Right ventricle myocardium superior (tissue), 1 donor: ENCODE results near the gene RPS6KA4. TPM values are rescaled to one million over a fixed set of nuclear protein-coding genes. Genes with fewer than 3 reads are reported as not detected.
"Not testable (repeated sequence)": the region's sequence is repeated elsewhere in the genome, so short reads cannot be mapped to it uniquely, and the experiment has no call there.

ENCODE experiments used
- ATAC-seq: fragments of 200-7000 bp; cut with Tn5 transposase; one replicate; pipeline ENCODE4 v1.9.1; 2020; ENCODE audit warnings: mild to moderate bottlenecking; ENCODE audit not compliant: poor library complexity
- DNase-seq: peaks from one replicate; pipeline ENCODE4 v3.0.0-alpha.2; 2020
- intact Hi-C: fragments of 100-400 bp; cut with DNase I; formaldehyde crosslinking; loops from one replicate; pipeline ENCODE4 v1.11.2; 2022
- total RNA-seq: library from RNA; stranded (reverse); fragmentation: NEBNext Ultra II Directional; extraction: Animal tissue kit (Norgen Biotek cat#: 25700); gene quantifications from one replicate; pipeline ENCODE4 v1.2.1, GENCODE V29; 2021
- donor health status: DM: no; HTN: yes; CAD: no; lungs with severe emphysema.

Gene RPS6KA4
- total RNA-seq, 1 donor from 2014 or later = 14.6 TPM

- intact Hi-C loops = no loop called here
- ATAC-seq (no peak), DNase-seq (no peak)
Observed at GRCh38 chr11:64323373-64323772, 35.6 kb upstream of the RPS6KA4 start.

GRCh38 chr11:64323984-64324383, 35.0 kb upstream of the RPS6KA4 start:
- DNase-seq, ATAC-seq, intact Hi-C loops: not testable (repeated sequence)

GRCh38 chr11:64324692-64325469, 34.1 kb upstream of the RPS6KA4 start:
- DNase-seq (no peak), ATAC-seq (no peak)
- intact Hi-C loops = no loop called here

- DNase-seq = no peak
- intact Hi-C loops = no loop called here
Observed at GRCh38 chr11:64327375-64327774, 31.6 kb upstream of the RPS6KA4 start.

GRCh38 chr11:64327993-64328392, 31.0 kb upstream of the RPS6KA4 start:
- ATAC-seq = no peak
- DNase-seq = no peak
- intact Hi-C loops = no loop called here

More at GRCh38 chr11:64327375-64327774, 31.6 kb upstream of the RPS6KA4 start:
- no peak for ATAC-seq

GRCh38 chr11:64330888-64331287, 28.1 kb upstream of the RPS6KA4 start:
- ATAC-seq (no peak), DNase-seq (no peak)
- intact Hi-C loops = no loop called here

GRCh38 chr11:64331569-64332371, 27.2 kb upstream of the RPS6KA4 start:
- ATAC-seq (peak; percentile 71), DNase-seq (peak; percentile 88)
- intact Hi-C loops = no loop called here

GRCh38 chr11:64333556-64333955, 25.4 kb upstream of the RPS6KA4 start:
- DNase-seq (no peak), ATAC-seq (no peak)
- intact Hi-C loops = no loop called here

GRCh38 chr11:64334764-64335735, 23.9 kb upstream of the RPS6KA4 start:
- intact Hi-C loops = no loop called here
- DNase-seq (no peak), ATAC-seq (peak; percentile 60)

- ATAC-seq (no peak), DNase-seq (no peak)
- intact Hi-C loops = no loop called here
Observed at GRCh38 chr11:64337538-64338249, 21.3 kb upstream of the RPS6KA4 start.

GRCh38 chr11:64338716-64339115, 20.2 kb upstream of the RPS6KA4 start:
- no peak for DNase-seq
- intact Hi-C loops = no loop called here

GRCh38 chr11:64339286-64339685, 19.7 kb upstream of the RPS6KA4 start:
- no peak for ATAC-seq
- DNase-seq = no peak
- intact Hi-C loops = no loop called here

More at GRCh38 chr11:64338716-64339115, 20.2 kb upstream of the RPS6KA4 start:
- ATAC-seq = no peak

- intact Hi-C loops = no loop called here
- ATAC-seq (no peak), DNase-seq (peak; percentile 84)
Observed at GRCh38 chr11:64339754-64340408, 19.1 kb upstream of the RPS6KA4 start, which contains the start of gene CCDC88B. Gene CCDC88B (plus strand): TSS chr11:64340204. CDS start chr11:64340267, 63 bp downstream.

- ATAC-seq (no peak), DNase-seq (peak; percentile 79)
- intact Hi-C loops = no loop called here
Observed at GRCh38 chr11:64340671-64341335, 18.2 kb upstream of the RPS6KA4 start.

GRCh38 chr11:64341429-64341828, 17.5 kb upstream of the RPS6KA4 start:
- intact Hi-C loops = no loop called here
- ATAC-seq (no peak), DNase-seq (no peak)

- intact Hi-C loops = no loop called here
- peak; percentile 93 for ATAC-seq
- peak; percentile 94 for DNase-seq
Observed at GRCh38 chr11:64341851-64342791, 16.8 kb upstream of the RPS6KA4 start.
